ENCODE data around the gene UBXN1. TPM values are rescaled to one million over a fixed set of nuclear protein-coding genes. Genes with fewer than 3 reads are reported as not detected.
"Not testable (repeated sequence)": the region's sequence is repeated elsewhere in the genome, so short reads cannot be mapped to it uniquely, and the experiment has no call there.

Gene UBXN1
- total RNA-seq, 3 donors from 2014 or later, result 79.2 to 138 (median 87.3) TPM

DNA sequence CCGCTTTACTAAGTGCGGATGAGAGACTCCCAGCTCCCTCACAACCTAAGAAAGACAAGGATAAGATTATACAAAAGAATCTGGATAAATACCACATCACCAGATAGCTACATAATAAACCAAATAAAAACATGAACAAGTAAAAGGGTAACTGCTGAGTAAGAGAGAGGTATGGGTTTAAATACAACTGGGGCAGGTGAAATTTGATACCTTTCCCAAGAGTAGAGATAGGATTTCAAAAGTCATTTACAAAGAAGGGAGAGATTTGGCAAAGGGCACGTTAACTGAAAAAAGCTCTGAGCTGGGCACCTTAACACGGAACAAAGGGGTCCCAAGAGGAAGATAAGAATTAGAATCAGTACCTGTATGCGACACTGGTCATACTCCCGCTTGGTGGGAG is 1.7 kb downstream of the UBXN1 start:
- no peaks in the 10 kb centered on the region for H3K9me3 ChIP-seq
- TF ChIP-seq CTCF (IDR thresholded peaks at IDR 0.05), result no peak
- H3K4me3 ChIP-seq, result no peak overlapping the region
- peaks cover 31% of the 10 kb centered on the region for H3K4me1 ChIP-seq (ENCODE audit: low read depth)
- DNase-seq (no peak), ATAC-seq (no peak)
- H3K36me3 ChIP-seq (ENCODE audit: low read depth), result no peaks in the 10 kb centered on the region
- intact Hi-C loops (cut with DNase I, micrococcal nuclease), result no loop called here

GRCh38 chr11:62676698-62677097 is 2.2 kb downstream of the UBXN1 start:
- Histone ChIP-seq H3K4me1 (ENCODE audit: low read depth) (peaks cover 31% of the 10 kb centered on the region), H3K4me3 (no peak overlapping the region), H3K9me3 (no peaks in the 10 kb centered on the region), H3K36me3 (ENCODE audit: low read depth) (no peaks in the 10 kb centered on the region)
- ATAC-seq (no peak), DNase-seq (peak in 1 of 3 donors; percentile 47)
- TF ChIP-seq CTCF (IDR thresholded peaks at IDR 0.05), result no peak
- intact Hi-C loops (cut with DNase I, micrococcal nuclease), result no loop called here

DNA sequence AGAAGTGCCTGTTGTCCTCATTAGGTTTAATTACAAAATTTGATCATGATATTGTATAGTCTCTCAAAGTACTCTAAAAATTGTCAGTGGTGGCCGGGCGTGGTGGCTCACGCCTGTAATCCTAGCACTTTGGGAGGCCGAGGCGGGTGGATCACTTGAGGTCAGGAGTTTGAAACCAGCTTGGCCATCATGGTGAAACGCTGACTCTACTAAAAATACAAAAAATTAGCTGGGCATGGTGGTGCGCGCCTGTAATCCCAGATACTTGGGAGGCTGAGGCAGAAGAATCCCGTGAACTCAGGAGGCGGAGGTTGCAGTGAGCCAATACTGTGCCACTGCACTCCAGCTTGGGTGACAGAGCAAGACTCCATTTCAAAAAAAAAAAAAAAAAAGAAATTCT is 3.5 kb downstream of the UBXN1 start:
- ATAC-seq; H3K36me3 ChIP-seq (ENCODE audit: low read depth); H3K9me3 ChIP-seq; intact Hi-C loops (cut with DNase I, micrococcal nuclease); H3K4me3 ChIP-seq: not testable (repeated sequence)
- H3K4me1 ChIP-seq (ENCODE audit: low read depth), result peaks cover 38% of the 10 kb centered on the region
- peak in 1 of 3 donors; percentile 16 for DNase-seq

DNA sequence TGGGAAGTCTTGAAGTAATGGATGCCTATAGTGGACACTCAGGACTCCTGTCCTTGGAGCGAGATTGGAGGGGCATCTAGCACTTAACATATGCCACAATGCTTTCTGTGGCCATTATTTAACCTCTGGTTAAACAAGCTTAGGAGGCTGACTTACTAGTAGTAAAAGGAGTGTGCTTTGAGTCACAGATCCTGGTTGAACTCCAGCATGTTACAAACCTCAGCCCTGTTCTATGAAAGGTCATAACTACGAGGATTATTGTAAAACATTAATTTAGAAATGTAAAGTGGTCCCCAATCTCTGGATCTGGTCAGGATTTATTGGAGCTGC is 5.7 kb downstream of the UBXN1 start:
- Histone ChIP-seq H3K4me1 (ENCODE audit: low read depth) (peaks cover 35% of the 10 kb centered on the region), H3K4me3 (no peak overlapping the region), H3K36me3 (ENCODE audit: low read depth) (no peaks in the 10 kb centered on the region), H3K9me3 (no peaks in the 10 kb centered on the region)
- intact Hi-C loops (cut with DNase I, micrococcal nuclease), result loop anchor here in 1 of 2 donors (2.0 kb wide), 1 partner anchor 72 kb away; the partner anchor contains the start of gene MTA2
- ATAC-seq (no peak), DNase-seq (no peak)
- TF ChIP-seq CTCF (IDR thresholded peaks at IDR 0.05), result no peak

- ATAC-seq (peak; percentile 82), DNase-seq (peak; percentile 85 to 89 (median 85))
- H3K4me1 ChIP-seq (ENCODE audit: low read depth), result peaks cover 31% of the 10 kb centered on the region
- no peaks in the 10 kb centered on the region for H3K9me3 ChIP-seq
- no peaks in the 10 kb centered on the region for H3K36me3 ChIP-seq (ENCODE audit: low read depth)
- peak within 1 kb of the TSS; percentile 77 for H3K4me3 ChIP-seq
- TF ChIP-seq CTCF (IDR thresholded peaks at IDR 0.05), result no peak
- intact Hi-C loops (cut with DNase I, micrococcal nuclease), result loop anchor here in 1 of 2 donors (2.0 kb wide), 1 partner anchor 71 kb away; the partner anchor contains the start of gene MTA2
Measured at GRCh38 chr11:62671608-62672389, 7.1 kb downstream of the UBXN1 start, which contains the start of the genes LBHD1 and UQCC3. LBHD1 (minus strand) TSS chr11:62672267; CDS start chr11:62670031, 2,236 bp downstream. UQCC3 (plus strand) TSS chr11:62671673; CDS start chr11:62671746, 73 bp downstream.

DNA sequence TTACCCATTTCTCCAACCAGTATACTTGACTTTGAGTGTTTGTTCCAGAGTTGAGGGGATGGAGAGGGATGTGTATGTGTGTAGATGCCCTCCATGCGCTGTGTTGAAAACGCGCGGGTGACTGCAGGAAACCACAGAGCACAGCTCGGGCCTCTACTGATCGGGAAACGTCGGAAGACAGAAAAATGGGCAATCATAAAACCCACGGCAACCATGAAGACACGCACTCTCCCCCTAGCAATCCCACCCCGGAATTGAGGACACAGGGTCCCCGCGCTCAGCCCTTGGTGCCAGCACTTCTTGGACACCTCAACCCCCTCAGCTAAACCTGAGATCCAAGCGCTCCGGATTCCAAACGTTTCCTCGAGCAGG is 7.7 kb downstream of the UBXN1 start:
- DNase-seq, result no peak
- peak; percentile 26 for ATAC-seq
- H3K36me3 ChIP-seq (ENCODE audit: low read depth), result no peaks in the 10 kb centered on the region
- peaks cover 37% of the 10 kb centered on the region for H3K4me1 ChIP-seq (ENCODE audit: low read depth)
- no peaks in the 10 kb centered on the region for H3K9me3 ChIP-seq
- intact Hi-C loops (cut with DNase I, micrococcal nuclease), result no loop called here
- TF ChIP-seq CTCF (IDR thresholded peaks at IDR 0.05), result no peak
- peak overlapping the region; percentile 77 for H3K4me3 ChIP-seq
